Keratinocyte (primary cell): ENCODE data around the gene NPM1. TPM values are rescaled to one million over a fixed set of nuclear protein-coding genes. Genes with fewer than 3 reads are reported as not detected.

Experiments
- DNase-seq: peaks from one replicate; pipeline ENCODE4 v3.0.0-alpha.2; 2011; ENCODE audit warnings: low read depth, missing footprints, low spot score
- FAIRE-seq: peaks from 2 replicates; lab custom pipeline; 2011; peaks lifted over from hg19 to GRCh38; lab: Jason Lieb, UNC
- H2AFZ ChIP-seq: 2 replicates; pipeline ENCODE4 v1.6.0; 2012; ENCODE audit warnings: low read length, control low read depth, inconsistent platforms; ENCODE audit not compliant: control insufficient read depth
- H3K27ac ChIP-seq: 2 replicates; pipeline ENCODE4 v1.5.1; 2011; ENCODE audit warnings: low read length; ENCODE audit not compliant: control insufficient read depth, insufficient read depth
- H3K27me3 ChIP-seq: 3 replicates; pipeline ENCODE4 v1.6.0; 2011; ENCODE audit warnings: low read length; ENCODE audit not compliant: control insufficient read depth, insufficient read depth; ENCODE audit errors: extremely low read depth
- H3K36me3 ChIP-seq, 2 experiments: 2 replicates in 1 of 2; 3 replicates in 1 of 2; pipeline ENCODE4 v1.5.1; 2011; ENCODE audit warnings: low read length in 2 of 2, mild to moderate bottlenecking in 1 of 2; ENCODE audit not compliant: control insufficient read depth in 2 of 2, insufficient read depth in 2 of 2; ENCODE audit errors: extremely low read depth in 1 of 2
- H3K4me1 ChIP-seq: 3 replicates; pipeline ENCODE4 v1.5.1; 2011; ENCODE audit warnings: low read length; ENCODE audit not compliant: control insufficient read depth, insufficient read depth; ENCODE audit errors: extremely low read depth
- H3K4me2 ChIP-seq: 3 replicates; pipeline ENCODE4 v1.6.0; 2011; ENCODE audit warnings: low read depth, low read length; ENCODE audit not compliant: control insufficient read depth, insufficient read depth; ENCODE audit errors: extremely low read depth
- H3K4me3 ChIP-seq, 3 experiments: fragments of 200-600 bp in 1 of 3; sonication (generic) in 1 of 3; 2 replicates in 2 of 3; 3 replicates in 1 of 3; pipeline ENCODE4 v1.5.1; 2011 to 2016; ENCODE audit warnings: low read length in 3 of 3, mild to moderate bottlenecking in 3 of 3, control low read depth in 2 of 3, inconsistent platforms in 1 of 3, low read depth in 1 of 3, mixed read lengths in 1 of 3, mixed run types in 1 of 3, moderate library complexity in 1 of 3; ENCODE audit not compliant: control insufficient read depth in 2 of 3, insufficient read depth in 2 of 3; ENCODE audit errors: extremely low read depth in 1 of 3
- H3K79me2 ChIP-seq: 2 replicates; pipeline ENCODE4 v1.6.0; 2012; ENCODE audit warnings: low read length; ENCODE audit not compliant: control insufficient read depth, insufficient read depth
- H3K9ac ChIP-seq: 3 replicates; pipeline ENCODE4 v1.6.0; 2011; ENCODE audit warnings: low read length; ENCODE audit not compliant: control insufficient read depth, insufficient read depth; ENCODE audit errors: extremely low read depth
- H3K9me1 ChIP-seq: 3 replicates; pipeline ENCODE4 v1.6.0; 2011; ENCODE audit warnings: low read length; ENCODE audit not compliant: control insufficient read depth, insufficient read depth; ENCODE audit errors: extremely low read depth
- H3K9me3 ChIP-seq: 2 replicates; pipeline ENCODE4 v1.5.1; 2012; ENCODE audit warnings: low read depth, low read length; ENCODE audit not compliant: control insufficient read depth
- H4K20me1 ChIP-seq: 3 replicates; pipeline ENCODE4 v1.6.0; 2011; ENCODE audit warnings: low read length; ENCODE audit not compliant: control insufficient read depth, insufficient read depth; ENCODE audit errors: extremely low read depth
- EZH2 ChIP-seq: IDR thresholded peaks from one replicate; pipeline ENCODE4 v1.6.1; 2012; ENCODE audit warnings: inconsistent platforms, mild to moderate bottlenecking, low read length, moderate library complexity
- dilution Hi-C: fragments of 300-500 bp; cut with MboI; formaldehyde crosslinking; loops from one replicate; pipeline ENCODE4 v1.7.0; 2020; ENCODE audit warnings: low sequenced_read_pairs; ENCODE audit not compliant: extremely low pct_ligation_motif_present
- polyA plus RNA-seq, 5 experiments: library from polyadenylated mRNA; depleted of rRNA in 3 of 5; stranded (reverse) in 3 of 5; stranded (forward) in 1 of 5; unstranded in 1 of 5; fragments of >200 nt; gene quantifications; 1 replicate in 1 of 5; 2 replicates in 3 of 5; 3 replicates in 1 of 5; pipeline versions ENCODE4 v1.2.1 to v1.2.3, GENCODE V29; 2011 to 2012; ENCODE audit warnings: missing spikeins in 2 of 5, low read depth in 1 of 5, low replicate concordance in 1 of 5
- TF ChIP-seq, protein P1 (sequence below), 3 experiments: IDR thresholded peaks in 1 of 3; conservative IDR thresholded peaks in 1 of 3; optimal IDR thresholded peaks in 1 of 3; 2 replicates in 2 of 3; 3 replicates in 1 of 3; pipeline versions ENCODE3 to v1.5.1; 2011; ENCODE audit warnings: low read length in 3 of 3, mild to moderate bottlenecking in 3 of 3, moderate library complexity in 2 of 3, control low read depth in 1 of 3, inconsistent platforms in 1 of 3; ENCODE audit not compliant: insufficient read depth in 2 of 3; ENCODE audit errors: extremely low read depth in 1 of 3

Gene NPM1
- polyA plus RNA-seq, 1 donor (not counting 4 experiments of a cell fraction or from before 2014, with no cell fraction given) = 2,398 TPM

DNA sequence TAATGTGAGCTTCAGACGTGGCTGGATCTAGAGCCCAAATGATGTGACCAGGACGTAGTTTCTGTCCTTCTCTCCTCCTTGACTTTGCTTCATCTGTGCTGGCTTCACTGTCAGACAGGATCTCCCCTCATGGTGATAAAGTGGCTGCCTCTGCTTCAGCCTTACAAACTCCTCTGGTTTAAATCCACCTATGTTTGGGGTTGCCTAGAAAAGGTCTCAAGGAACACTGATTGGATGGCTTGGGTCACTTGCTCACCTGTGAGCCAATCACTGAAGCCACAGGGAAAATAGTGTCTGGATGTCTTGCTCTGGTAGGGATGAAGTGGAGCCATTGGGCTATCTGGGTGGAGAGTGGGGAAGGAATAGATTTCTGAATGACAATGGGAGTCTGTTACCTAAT is 67.9 kb downstream of the NPM1 start:
- Histone ChIP-seq H3K27ac (no peak overlapping the region), H3K36me3 (no peaks in the 10 kb centered on the region), H4K20me1 (no peaks in the 10 kb centered on the region), H3K4me1 (no peaks in the 10 kb centered on the region), H3K9me1 (no peaks in the 10 kb centered on the region), H3K27me3 (peaks cover 6% of the 10 kb centered on the region), H3K4me3 (no peak overlapping the region), H3K9me3 (no peaks in the 10 kb centered on the region), H3K4me2 (no peak overlapping the region), H3K9ac (no peak overlapping the region), H2AFZ (no peak overlapping the region), H3K79me2 (no peaks in the 10 kb centered on the region)
- DNase-seq (no peak), FAIRE-seq (no peak)
- TF ChIP-seq EZH2 = no peak
- TF ChIP-seq, protein P1, sequence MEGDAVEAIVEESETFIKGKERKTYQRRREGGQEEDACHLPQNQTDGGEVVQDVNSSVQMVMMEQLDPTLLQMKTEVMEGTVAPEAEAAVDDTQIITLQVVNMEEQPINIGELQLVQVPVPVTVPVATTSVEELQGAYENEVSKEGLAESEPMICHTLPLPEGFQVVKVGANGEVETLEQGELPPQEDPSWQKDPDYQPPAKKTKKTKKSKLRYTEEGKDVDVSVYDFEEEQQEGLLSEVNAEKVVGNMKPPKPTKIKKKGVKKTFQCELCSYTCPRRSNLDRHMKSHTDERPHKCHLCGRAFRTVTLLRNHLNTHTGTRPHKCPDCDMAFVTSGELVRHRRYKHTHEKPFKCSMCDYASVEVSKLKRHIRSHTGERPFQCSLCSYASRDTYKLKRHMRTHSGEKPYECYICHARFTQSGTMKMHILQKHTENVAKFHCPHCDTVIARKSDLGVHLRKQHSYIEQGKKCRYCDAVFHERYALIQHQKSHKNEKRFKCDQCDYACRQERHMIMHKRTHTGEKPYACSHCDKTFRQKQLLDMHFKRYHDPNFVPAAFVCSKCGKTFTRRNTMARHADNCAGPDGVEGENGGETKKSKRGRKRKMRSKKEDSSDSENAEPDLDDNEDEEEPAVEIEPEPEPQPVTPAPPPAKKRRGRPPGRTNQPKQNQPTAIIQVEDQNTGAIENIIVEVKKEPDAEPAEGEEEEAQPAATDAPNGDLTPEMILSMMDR (optimal IDR thresholded peaks at IDR 0.05 in 1 of 3, IDR thresholded peaks at IDR 0.05 in 1 of 3, conservative IDR thresholded peaks at IDR 0.05 in 1 of 3; ENCODE audit: extremely low read depth in 1 of 3, insufficient read depth in 2 of 3, low read length in 3 of 3) = no peak
- dilution Hi-C loops = no loop called here

DNA sequence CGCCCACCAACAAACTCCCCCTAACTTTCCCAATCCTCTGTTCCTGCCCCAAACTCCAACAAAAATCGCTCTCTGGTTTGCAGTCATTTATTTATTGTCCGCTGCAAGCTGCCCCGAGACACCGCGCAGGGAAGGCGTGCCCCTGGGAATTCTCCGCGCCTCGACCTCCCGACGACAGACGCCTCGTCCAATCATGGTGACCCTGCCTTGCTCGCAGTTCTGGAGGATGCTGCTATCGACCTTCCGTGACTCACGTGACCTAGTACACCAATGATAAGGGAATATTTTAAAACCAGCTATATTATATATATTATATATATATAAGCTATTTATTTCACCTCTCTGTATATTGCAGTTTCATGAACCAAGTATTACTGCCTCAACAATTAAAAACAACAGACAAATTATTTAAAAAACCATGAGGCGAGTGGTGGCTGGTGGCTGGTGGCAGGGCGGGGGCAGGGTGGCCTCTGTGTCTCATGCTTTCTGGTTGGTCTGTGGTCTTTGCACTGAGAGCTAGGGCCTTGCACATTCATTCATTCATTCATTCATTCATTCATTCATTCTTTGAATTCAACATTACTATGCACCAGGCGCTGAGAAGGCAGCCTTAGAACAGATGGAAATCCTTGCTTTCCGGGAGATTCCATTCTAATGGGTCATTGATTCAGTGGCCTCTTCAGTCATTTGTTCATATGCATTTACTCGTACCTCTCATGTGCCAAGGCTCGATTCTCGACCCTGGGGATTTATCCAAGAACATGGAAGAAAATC is 69.7 kb downstream of the NPM1 start:
- Histone ChIP-seq H3K36me3 (no peaks in the 10 kb centered on the region), H3K9me1 (no peaks in the 10 kb centered on the region), H3K27me3 (peaks cover 10% of the 10 kb centered on the region), H3K9ac (no peak overlapping the region), H3K27ac (no peak overlapping the region), H3K4me3 (no peak overlapping the region), H3K79me2 (no peaks in the 10 kb centered on the region), H2AFZ (no peak overlapping the region), H4K20me1 (no peaks in the 10 kb centered on the region), H3K4me1 (no peaks in the 10 kb centered on the region), H3K9me3 (no peaks in the 10 kb centered on the region), H3K4me2 (no peak overlapping the region)
- TF ChIP-seq, protein P1 (optimal IDR thresholded peaks at IDR 0.05 in 1 of 3, IDR thresholded peaks at IDR 0.05 in 1 of 3, conservative IDR thresholded peaks at IDR 0.05 in 1 of 3; ENCODE audit: extremely low read depth in 1 of 3, insufficient read depth in 2 of 3, low read length in 3 of 3) = no peak
- no peak for TF ChIP-seq EZH2
- dilution Hi-C loops = no loop called here
- no peak for DNase-seq
- FAIRE-seq = no peak
